ENCODE data around the gene RRP9.
"Not testable (repeated sequence)": the region's sequence is repeated elsewhere in the genome, so short reads cannot be mapped to it uniquely, and the experiment has no call there.

Gene RRP9

DNA sequence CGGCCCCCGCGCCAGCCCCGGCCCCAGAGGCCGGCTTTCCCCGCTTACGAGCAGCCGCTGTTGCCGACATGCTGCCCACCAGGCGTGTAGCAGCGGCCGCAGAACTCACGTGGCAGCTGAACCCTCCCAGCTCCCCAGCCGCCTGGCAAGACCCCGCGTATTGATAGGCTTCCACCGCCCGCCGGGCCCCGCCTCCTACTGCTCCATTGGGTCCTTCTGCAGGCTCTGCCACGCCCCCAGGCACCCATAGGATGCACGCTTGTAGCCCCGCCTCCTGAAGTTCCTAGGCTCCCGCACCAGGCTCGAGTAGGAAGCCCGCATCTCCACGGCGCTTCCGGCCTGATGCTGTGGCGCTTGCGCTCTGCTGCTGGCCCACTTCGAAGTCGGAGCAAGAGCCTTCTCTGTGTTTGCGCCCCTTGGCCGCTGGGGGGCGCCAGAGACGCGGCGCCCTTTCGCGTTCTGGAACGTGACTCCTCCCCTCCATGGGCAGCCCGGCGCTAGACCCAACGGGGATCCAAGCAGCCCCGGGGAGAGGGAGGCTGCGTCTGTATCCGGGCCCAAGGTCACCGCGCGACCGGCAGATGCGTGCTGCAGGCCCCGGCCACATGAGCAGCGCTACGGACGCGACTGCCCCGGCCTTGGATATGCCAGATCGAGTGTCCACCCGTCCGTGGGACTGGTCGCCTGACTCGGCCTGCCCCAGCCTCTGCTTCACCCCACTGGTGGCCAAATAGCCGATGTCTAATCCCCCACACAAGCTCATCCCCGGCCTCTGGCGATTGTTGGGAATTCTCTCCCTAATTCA lies at the start of gene RRP9, which contains the start of gene PARP3:
TSS of gene RRP9 (minus strand) at position 107 of the 805 bp plus-strand sequence. CDS start at position 70, 37 bp downstream.
TSS of gene PARP3 (plus strand) at position 566 of the 805 bp plus-strand sequence. CDS start 993 bp downstream, outside the sequence.
- DNase-seq (ENCODE audit: extremely low read depth, low read depth): peak; percentile 100
- no peak; the same call in none of the 2 replicates for TF ChIP-seq CTCF (IDR thresholded peaks at IDR 0.05; ENCODE audit: low read depth, low read length)

- DNase-seq (ENCODE audit: extremely low read depth, low read depth): not testable (repeated sequence)
These were observed 48.8 kb upstream of the RRP9 start for GRCh38 chr3:51990501-51990971.

DNA sequence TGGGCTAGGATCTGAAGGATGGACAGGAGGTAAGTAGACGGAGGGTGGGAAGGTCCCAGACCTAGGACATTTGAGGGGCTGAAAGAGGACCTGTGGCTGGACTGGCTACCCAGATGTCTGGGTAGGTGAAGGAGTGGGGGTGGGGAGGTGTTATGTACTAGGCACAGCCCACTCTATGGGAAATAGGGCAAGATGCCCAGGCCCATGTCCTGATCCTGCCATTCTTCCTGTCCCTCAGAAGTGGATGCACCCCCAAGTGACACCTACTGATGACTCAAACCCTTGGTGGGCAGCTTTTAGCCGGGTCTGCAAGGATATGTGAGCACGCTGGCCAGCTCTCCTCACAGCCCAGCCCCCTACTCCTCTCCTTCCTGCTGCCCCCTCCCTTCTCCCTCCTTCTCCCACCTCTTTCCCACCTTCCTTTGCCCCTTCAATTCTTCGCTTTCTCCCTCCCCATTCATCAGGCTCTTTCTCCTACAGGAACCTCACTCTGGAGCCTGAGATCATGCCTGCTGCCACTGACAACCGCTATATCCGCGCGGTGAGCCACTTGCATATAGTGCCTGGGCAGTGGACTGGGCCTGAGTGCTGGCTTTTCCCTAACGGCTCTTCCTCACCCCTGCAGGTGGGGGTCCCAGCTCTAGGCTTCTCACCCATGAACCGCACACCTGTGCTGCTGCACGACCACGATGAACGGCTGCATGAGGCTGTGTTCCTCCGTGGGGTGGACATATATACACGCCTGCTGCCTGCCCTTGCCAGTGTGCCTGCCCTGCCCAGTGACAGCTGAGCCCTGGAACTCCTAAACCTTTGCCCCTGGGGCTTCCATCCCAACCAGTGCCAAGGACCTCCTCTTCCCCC lies 46.8 kb upstream of the RRP9 start:
- DNase-seq (ENCODE audit: extremely low read depth, low read depth): no peak
- no peak for TF ChIP-seq CTCF (IDR thresholded peaks at IDR 0.05; ENCODE audit: low read depth, low read length)

DNA sequence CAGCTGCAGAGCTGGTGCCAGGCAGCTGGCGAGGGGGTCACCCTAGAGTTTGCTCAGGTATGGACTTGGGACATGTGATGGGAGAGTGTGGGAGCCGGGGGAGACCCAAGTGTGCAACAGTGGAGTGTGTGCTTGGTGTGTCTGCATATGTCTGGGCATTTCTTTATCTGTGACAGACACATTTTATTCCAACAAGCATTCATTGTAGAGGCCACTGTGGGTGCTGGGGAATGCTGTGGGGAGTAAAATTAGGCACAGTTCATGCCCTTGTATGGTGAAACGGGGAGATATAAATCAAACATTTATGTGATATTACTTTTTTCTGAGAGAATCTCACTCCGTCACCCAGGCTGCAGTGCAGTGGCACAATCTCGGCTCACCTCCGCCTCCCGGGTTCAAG lies 45.9 kb upstream of the RRP9 start:
- DNase-seq (ENCODE audit: extremely low read depth, low read depth): no peak
- no peak for TF ChIP-seq CTCF (IDR thresholded peaks at IDR 0.05; ENCODE audit: low read depth, low read length)

DNA sequence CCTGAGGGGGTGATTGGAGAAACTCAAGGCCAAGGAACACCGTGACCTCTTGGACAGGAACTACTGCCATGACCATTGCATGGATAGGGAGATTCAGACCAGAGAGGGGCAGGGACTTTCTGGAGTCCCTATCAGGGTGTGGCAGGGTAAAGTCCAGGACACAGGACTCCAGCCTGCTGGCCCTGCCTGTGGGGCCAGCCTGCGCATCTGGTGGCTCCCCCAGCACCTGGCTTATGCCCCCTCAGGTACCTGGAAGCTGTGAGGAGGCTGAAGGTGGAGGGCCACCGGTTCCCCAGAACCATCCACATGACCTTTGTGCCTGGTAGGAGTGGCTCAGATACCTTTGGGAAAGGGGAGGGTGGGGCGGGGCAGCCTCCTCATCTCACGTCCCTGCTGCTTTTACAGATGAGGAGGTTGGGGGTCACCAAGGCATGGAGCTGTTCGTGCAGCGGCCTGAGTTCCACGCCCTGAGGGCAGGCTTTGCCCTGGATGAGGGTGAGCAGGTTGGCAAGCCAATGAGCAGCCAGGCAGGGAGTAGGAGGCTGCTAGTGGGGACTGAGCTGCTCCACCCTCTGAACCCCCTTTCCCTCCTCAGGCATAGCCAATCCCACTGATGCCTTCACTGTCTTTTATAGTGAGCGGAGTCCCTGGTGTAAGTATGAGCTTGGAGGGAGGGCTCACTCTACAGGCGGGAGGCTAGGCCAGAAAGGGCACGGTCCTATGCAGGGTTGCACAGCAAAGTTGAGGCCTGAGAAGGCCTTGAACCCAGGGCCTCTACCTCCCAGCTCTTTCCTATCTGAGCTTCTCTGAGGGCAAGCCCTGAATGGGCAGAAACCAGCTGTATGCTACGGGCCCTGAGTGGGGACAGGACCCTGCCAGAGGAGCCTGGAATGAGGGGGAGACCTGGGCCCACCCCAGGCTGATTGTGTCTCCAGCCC lies 44.6 kb upstream of the RRP9 start:
- DNase-seq (ENCODE audit: extremely low read depth, low read depth): no peak
- no peak for TF ChIP-seq CTCF (IDR thresholded peaks at IDR 0.05; ENCODE audit: low read depth, low read length)

DNA sequence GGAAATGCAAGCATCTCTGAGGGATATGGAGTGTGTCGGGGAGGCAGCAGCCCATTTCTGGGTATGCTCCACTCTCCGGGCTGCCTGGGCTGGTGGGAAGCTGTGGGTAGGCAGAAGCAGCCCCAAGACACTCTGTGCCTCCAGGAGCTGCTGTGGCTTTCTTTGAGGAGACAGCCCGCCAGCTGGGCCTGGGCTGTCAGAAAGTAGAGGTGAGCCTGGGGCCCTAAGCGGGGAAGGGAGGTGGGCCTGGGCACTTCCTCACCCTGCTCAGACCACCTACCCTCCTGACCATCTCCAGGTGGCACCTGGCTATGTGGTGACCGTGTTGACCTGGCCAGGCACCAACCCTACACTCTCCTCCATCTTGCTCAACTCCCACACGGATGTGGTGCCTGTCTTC lies 43.4 kb upstream of the RRP9 start:
- TF ChIP-seq CTCF (IDR thresholded peaks at IDR 0.05; ENCODE audit: low read depth, low read length): no peak
- no peak for DNase-seq (ENCODE audit: extremely low read depth, low read depth)

DNA sequence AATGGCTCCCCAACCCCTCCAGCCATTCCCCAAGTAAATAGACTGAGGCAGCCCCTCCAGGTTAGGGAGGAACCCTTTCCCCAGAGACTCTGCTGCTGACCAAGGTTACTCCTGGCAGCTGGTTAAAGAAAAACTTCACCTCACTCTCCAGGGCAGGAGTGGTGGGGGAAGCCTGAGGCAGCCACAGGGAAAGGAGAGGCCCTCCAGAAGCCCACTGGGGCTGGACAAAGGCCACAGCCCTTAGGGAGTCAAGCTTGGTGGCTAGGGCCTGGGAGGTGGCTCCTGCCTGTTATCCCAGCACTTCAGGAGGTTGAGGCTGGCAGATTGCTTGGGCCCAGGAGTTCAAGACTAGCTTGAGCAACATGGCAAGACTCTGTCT lies 42.6 kb upstream of the RRP9 start:
- DNase-seq (ENCODE audit: extremely low read depth, low read depth): no peak
- no peak for TF ChIP-seq CTCF (IDR thresholded peaks at IDR 0.05; ENCODE audit: low read depth, low read length)

All from AG09319 (cell line).